H9 (cell line): ENCODE results near the gene RBM38. TPM values are rescaled to one million over a fixed set of nuclear protein-coding genes. Genes with fewer than 3 reads are reported as not detected.

Experiments used
- DNase-seq: peaks from one replicate; pipeline ENCODE4 v3.0.0-alpha.2; 2017
- H2AFZ ChIP-seq: one replicate; pipeline ENCODE4 v1.6.1; 2013; ENCODE audit warnings: mild to moderate bottlenecking, low read length, control low read depth, moderate library complexity
- H2AK5ac ChIP-seq: 2 replicates; pipeline ENCODE4 v1.6.1; 2013; ENCODE audit warnings: low read length, control low read depth, mixed read lengths; ENCODE audit not compliant: insufficient read length
- H2BK120ac ChIP-seq: one replicate; pipeline ENCODE4 v1.6.1; 2013; ENCODE audit warnings: low read depth, mild to moderate bottlenecking, low read length, control low read depth, inconsistent platforms; ENCODE audit not compliant: poor library complexity, severe bottlenecking
- H2BK12ac ChIP-seq: 2 replicates; pipeline ENCODE4 v1.6.1; 2013; ENCODE audit warnings: low read length, control low read depth, mixed read lengths, low read depth; ENCODE audit not compliant: insufficient read length
- H2BK15ac ChIP-seq: 2 replicates; pipeline ENCODE4 v1.6.1; 2013; ENCODE audit warnings: low read depth, low read length, control low read depth
- H2BK20ac ChIP-seq: one replicate; pipeline ENCODE4 v1.6.1; 2013; ENCODE audit warnings: low read depth, mild to moderate bottlenecking, low read length, control low read depth, inconsistent platforms; ENCODE audit not compliant: poor library complexity, severe bottlenecking
- H2BK5ac ChIP-seq: 2 replicates; pipeline ENCODE4 v1.6.1; 2013; ENCODE audit warnings: low read length, control low read depth, mixed read lengths; ENCODE audit not compliant: insufficient read length
- H3K14ac ChIP-seq: 2 replicates; pipeline ENCODE4 v1.6.1; 2013; ENCODE audit warnings: low read length, control low read depth; ENCODE audit not compliant: insufficient read depth
- H3K18ac ChIP-seq: 2 replicates; pipeline ENCODE4 v1.6.1; 2013; ENCODE audit warnings: low read depth, mild to moderate bottlenecking, mixed read lengths, low read length, control low read depth; ENCODE audit not compliant: insufficient read length
- H3K23ac ChIP-seq: 2 replicates; pipeline ENCODE4 v1.6.1; 2013; ENCODE audit warnings: low read length, control low read depth, mixed read lengths, low read depth; ENCODE audit not compliant: insufficient read length
- H3K23me2 ChIP-seq: 2 replicates; pipeline ENCODE4 v1.6.1; 2013; ENCODE audit warnings: low read depth, mild to moderate bottlenecking, mixed read lengths, low read length, control low read depth; ENCODE audit not compliant: insufficient read length, poor library complexity, severe bottlenecking
- H3K27ac ChIP-seq: 2 replicates; pipeline ENCODE4 v1.5.1; 2013; ENCODE audit warnings: low read length, control low read depth, mixed read lengths, low read depth; ENCODE audit not compliant: insufficient read length
- H3K27me3 ChIP-seq: 2 replicates; pipeline ENCODE4 v1.6.1; 2013; ENCODE audit warnings: low read length, control low read depth, inconsistent platforms; ENCODE audit not compliant: insufficient read depth
- H3K4ac ChIP-seq: 2 replicates; pipeline ENCODE4 v1.6.1; 2013; ENCODE audit warnings: low read depth, mild to moderate bottlenecking, control low read depth, inconsistent platforms, low read length, moderate library complexity
- H3K4me1 ChIP-seq: 2 replicates; pipeline ENCODE4 v1.6.1; 2013; ENCODE audit warnings: low read length, control low read depth, inconsistent platforms; ENCODE audit not compliant: insufficient read depth
- H3K4me2 ChIP-seq: 2 replicates; pipeline ENCODE4 v1.6.1; 2013; ENCODE audit warnings: low read length, control low read depth, mixed read lengths; ENCODE audit not compliant: insufficient read length, insufficient read depth
- H3K56ac ChIP-seq: 2 replicates; pipeline ENCODE4 v1.6.1; 2013; ENCODE audit warnings: low read depth, mild to moderate bottlenecking, mixed read lengths, low read length, control low read depth; ENCODE audit not compliant: insufficient read length
- H3K79me1 ChIP-seq: 2 replicates; pipeline ENCODE4 v1.6.1; 2013; ENCODE audit warnings: low read depth, mild to moderate bottlenecking, moderate library complexity, low read length, control low read depth, inconsistent platforms; ENCODE audit not compliant: insufficient read depth, poor library complexity, severe bottlenecking
- H3K79me2 ChIP-seq: 2 replicates; pipeline ENCODE4 v1.6.1; 2013; ENCODE audit warnings: low read length, control low read depth, inconsistent platforms; ENCODE audit not compliant: insufficient read depth
- H3K9ac ChIP-seq: 2 replicates; pipeline ENCODE4 v1.6.1; 2013; ENCODE audit warnings: low read length, control low read depth, mixed read lengths; ENCODE audit not compliant: insufficient read length; ENCODE audit errors: extremely low read depth
- H3K9me3 ChIP-seq: one replicate; pipeline ENCODE4 v1.6.1; 2013; ENCODE audit warnings: low read depth, low read length, inconsistent platforms; ENCODE audit not compliant: control insufficient read depth
- H3T11ph ChIP-seq: one replicate; pipeline ENCODE4 v1.6.1; 2013; ENCODE audit warnings: mild to moderate bottlenecking, low read length, control low read depth, inconsistent platforms
- H4K20me1 ChIP-seq: one replicate; pipeline ENCODE4 v1.6.1; 2013; ENCODE audit not compliant: control insufficient read depth, insufficient read length, insufficient read depth
- H4K5ac ChIP-seq: 2 replicates; pipeline ENCODE4 v1.6.1; 2013; ENCODE audit warnings: low read depth, mild to moderate bottlenecking, mixed read lengths, low read length, control low read depth; ENCODE audit not compliant: insufficient read length
- H4K8ac ChIP-seq: replicated peaks from 2 replicates; pipeline ENCODE4 v1.6.1; 2013; ENCODE audit warnings: low read length, control low read depth, mixed read lengths, low read depth; ENCODE audit not compliant: insufficient read length
- H4K91ac ChIP-seq: 2 replicates; pipeline ENCODE4 v1.6.1; 2013; ENCODE audit warnings: low read depth, mild to moderate bottlenecking, moderate library complexity, mixed read lengths, low read length, control low read depth; ENCODE audit not compliant: insufficient read length
- H3K27ac Mint-ChIP-seq, 3 experiments: 2 replicates in 2 of 3; 3 replicates in 1 of 3; pipeline ENCODE4 v1.8.0; 2020 to 2021; ENCODE audit warnings: mixed read lengths in 3 of 3, mild to moderate bottlenecking in 1 of 3, moderate library complexity in 1 of 3
- H3K27me3 Mint-ChIP-seq: 2 replicates; pipeline ENCODE4 v1.8.0; 2021; ENCODE audit warnings: low read depth, mild to moderate bottlenecking, moderate library complexity, mixed read lengths
- H3K36me3 Mint-ChIP-seq, 3 experiments: 2 replicates in 2 of 3; 3 replicates in 1 of 3; pipeline ENCODE4 v1.8.0; 2020 to 2021; ENCODE audit warnings: low read depth in 3 of 3, mixed read lengths in 3 of 3; ENCODE audit not compliant: insufficient read depth in 1 of 3
- H3K4me1 Mint-ChIP-seq, 2 experiments: 2 replicates each; pipeline ENCODE4 v1.8.0; 2020; ENCODE audit warnings: mixed read lengths in 2 of 2
- H3K4me3 Mint-ChIP-seq, 2 experiments: 2 replicates in 1 of 2; 3 replicates in 1 of 2; pipeline ENCODE4 v1.8.0; 2020 to 2021; ENCODE audit warnings: mild to moderate bottlenecking in 2 of 2, mixed read lengths in 2 of 2, moderate library complexity in 1 of 2
- H3K9me3 Mint-ChIP-seq, 2 experiments: 2 replicates in 1 of 2; 3 replicates in 1 of 2; pipeline ENCODE4 v1.8.0; 2020; ENCODE audit warnings: mild to moderate bottlenecking in 2 of 2, mixed read lengths in 2 of 2, moderate library complexity in 1 of 2
- WGBS: extraction: QIAGEN DNeasy Blood & Tissue Kit; methylation state at CpG from one replicate; pipeline ENCODE4 v1.1.7; 2013; ENCODE audit warnings: missing lambda C conversion rate, low lambda C conversion rate, mixed read lengths; ENCODE audit not compliant: insufficient read length; ENCODE audit errors: extremely low coverage; 5-methylcytosine and 5-hydroxymethylcytosine counted together
- total RNA-seq: library from RNA; stranded (reverse); gene quantifications from 2 replicates; pipeline ENCODE4 v1.2.1, GENCODE V29; 2021
- TF ChIP-seq, protein P1 (sequence below): fragments of 200-600 bp; sonication (generic); conservative IDR thresholded peaks from 3 replicates; pipeline ENCODE4 v1.8.0; 2021; ENCODE audit warnings: antibody characterized with exemption, mild to moderate bottlenecking

Gene RBM38
- total RNA-seq, 1 experiment from 2014 or later = 66.8 TPM

DNA sequence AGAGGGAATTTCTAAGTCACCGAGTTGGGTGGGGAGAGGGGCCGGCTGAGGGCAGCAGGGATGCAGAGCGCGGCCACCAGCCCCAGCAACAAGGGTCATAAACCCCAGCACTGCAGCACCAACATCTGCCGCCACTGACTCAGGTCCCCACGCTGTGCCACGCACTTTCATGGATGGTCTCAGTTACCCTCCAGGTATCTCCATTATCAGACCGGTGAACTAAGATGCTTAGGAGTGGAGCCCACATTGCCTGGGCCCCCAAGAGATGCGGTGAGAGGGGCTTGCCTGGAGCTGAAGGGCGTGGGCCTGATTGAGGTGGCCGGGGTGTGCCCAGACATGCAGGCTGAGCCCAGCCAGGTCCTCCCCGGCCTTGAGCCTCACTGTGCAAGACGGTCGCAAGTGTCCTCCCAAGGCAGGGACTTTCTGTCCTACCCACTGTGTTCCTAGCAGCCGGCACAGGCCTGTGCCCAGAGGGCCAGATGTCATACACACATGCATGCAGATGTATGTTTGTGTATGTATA lies 19.3 kb downstream of the RBM38 start:
- no CpG with 5 or more reads among the region's 15 CpGs for WGBS

More for the DNA sequence above, 19.3 kb downstream of the RBM38 start:
- H3K27me3 Mint-ChIP-seq = peaks cover 2% of the 10 kb centered on the region
- H3K36me3 Mint-ChIP-seq = peaks cover 9 to 25% (median 23%) of the 10 kb centered on the region in 3 experiments
- H2BK12ac ChIP-seq = no peak overlapping the region
- no peaks in the 10 kb centered on the region for H3K9me3 ChIP-seq
- H4K91ac ChIP-seq = no peak overlapping the region
- H3K4ac ChIP-seq = no peak overlapping the region
- no peaks in the 10 kb centered on the region for H3K23me2 ChIP-seq
- H2BK15ac ChIP-seq = no peak overlapping the region
- H3K27ac Mint-ChIP-seq = peak overlapping the region in 2 of 3 experiments; percentile 6 to 93; a peak in 2 of 7 replicates
- H3K27ac ChIP-seq = no peak overlapping the region
- H3K4me1 Mint-ChIP-seq = peaks cover 3 to 8% of the 10 kb centered on the region in 2 experiments; a peak in 1 of 4 replicates
- no peak overlapping the region for H3K4me2 ChIP-seq
- no peak overlapping the region for H2BK20ac ChIP-seq
- no peak overlapping the region for H2AFZ ChIP-seq
- H3K27me3 ChIP-seq = no peaks in the 10 kb centered on the region
- no peak overlapping the region for H3K56ac ChIP-seq
- H3K9ac ChIP-seq = no peak overlapping the region
- H3K79me1 ChIP-seq = no peaks in the 10 kb centered on the region
- DNase-seq = no peak
- H3K9me3 Mint-ChIP-seq = no peaks in the 10 kb centered on the region
- H4K8ac ChIP-seq = no peak overlapping the region
- no peak overlapping the region for H2BK5ac ChIP-seq
- no peak overlapping the region for H2BK120ac ChIP-seq
- H4K20me1 ChIP-seq = no peaks in the 10 kb centered on the region
- TF ChIP-seq, protein P1, sequence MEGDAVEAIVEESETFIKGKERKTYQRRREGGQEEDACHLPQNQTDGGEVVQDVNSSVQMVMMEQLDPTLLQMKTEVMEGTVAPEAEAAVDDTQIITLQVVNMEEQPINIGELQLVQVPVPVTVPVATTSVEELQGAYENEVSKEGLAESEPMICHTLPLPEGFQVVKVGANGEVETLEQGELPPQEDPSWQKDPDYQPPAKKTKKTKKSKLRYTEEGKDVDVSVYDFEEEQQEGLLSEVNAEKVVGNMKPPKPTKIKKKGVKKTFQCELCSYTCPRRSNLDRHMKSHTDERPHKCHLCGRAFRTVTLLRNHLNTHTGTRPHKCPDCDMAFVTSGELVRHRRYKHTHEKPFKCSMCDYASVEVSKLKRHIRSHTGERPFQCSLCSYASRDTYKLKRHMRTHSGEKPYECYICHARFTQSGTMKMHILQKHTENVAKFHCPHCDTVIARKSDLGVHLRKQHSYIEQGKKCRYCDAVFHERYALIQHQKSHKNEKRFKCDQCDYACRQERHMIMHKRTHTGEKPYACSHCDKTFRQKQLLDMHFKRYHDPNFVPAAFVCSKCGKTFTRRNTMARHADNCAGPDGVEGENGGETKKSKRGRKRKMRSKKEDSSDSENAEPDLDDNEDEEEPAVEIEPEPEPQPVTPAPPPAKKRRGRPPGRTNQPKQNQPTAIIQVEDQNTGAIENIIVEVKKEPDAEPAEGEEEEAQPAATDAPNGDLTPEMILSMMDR = no peak
- H3K18ac ChIP-seq = no peak overlapping the region
- H3K4me3 Mint-ChIP-seq = no peak overlapping the region
- H3K4me1 ChIP-seq = no peaks in the 10 kb centered on the region
- no peak overlapping the region for H3K14ac ChIP-seq
- no peaks in the 10 kb centered on the region for H3K79me2 ChIP-seq
- no peak overlapping the region for H3K23ac ChIP-seq
- no peak overlapping the region for H2AK5ac ChIP-seq
- H3T11ph ChIP-seq = no peak overlapping the region
- H4K5ac ChIP-seq = no peak overlapping the region
